Activated gamma-delta T cell (primary cell): ENCODE data around the gene UBD.

Experiments used
- DNase-seq: peaks from one replicate; lab custom pipeline; 2025; lab: John Stamatoyannopoulos, UW
- total RNA-seq, 2 donors: gene quantifications; one replicate each; lab custom pipeline; 2026; lab: John Stamatoyannopoulos, UW

Gene UBD
- 0 reads per million in 2 donors for total RNA-seq

GRCh38 chr6:29559524-29560287 is at the start of gene UBD:
Gene UBD, minus strand, starts transcription at chr6:29559732. Its CDS starts 31 bp downstream, at chr6:29559701.
- no peak for DNase-seq

- DNase-seq, result no peak
Observed at GRCh38 chr6:29608131-29608530, 48.6 kb upstream of the UBD start.

- no peak for DNase-seq
Observed at GRCh38 chr6:29603930-29604329, 44.4 kb upstream of the UBD start.

GRCh38 chr6:29603456-29603855 is 43.9 kb upstream of the UBD start:
- no peak for DNase-seq

- DNase-seq, result no peak
Observed at GRCh38 chr6:29602564-29603361, 43.2 kb upstream of the UBD start.

- no peak for DNase-seq
Observed at GRCh38 chr6:29598172-29598747, 38.7 kb upstream of the UBD start.

- DNase-seq, result no peak
Observed at GRCh38 chr6:29597184-29597583, 37.7 kb upstream of the UBD start.

GRCh38 chr6:29596381-29596900 is 36.9 kb upstream of the UBD start:
- no peak for DNase-seq

- DNase-seq, result no peak
Observed at GRCh38 chr6:29593199-29593855, 33.8 kb upstream of the UBD start.

- DNase-seq, result no peak
Observed at GRCh38 chr6:29591677-29592076, 32.1 kb upstream of the UBD start.

- no peak for DNase-seq
Observed at GRCh38 chr6:29590218-29590808, 30.8 kb upstream of the UBD start.

GRCh38 chr6:29589423-29590048 is 30.0 kb upstream of the UBD start:
- no peak for DNase-seq

- DNase-seq, result no peak
Observed at GRCh38 chr6:29584821-29585220, 25.3 kb upstream of the UBD start, which contains the start of gene OR2H2. Gene OR2H2, plus strand, starts transcription at chr6:29585121. Its CDS starts 2,824 bp downstream, at chr6:29587945.

GRCh38 chr6:29577544-29577943 is 18.0 kb upstream of the UBD start:
- DNase-seq, result no peak

GRCh38 chr6:29576056-29576455 is 16.5 kb upstream of the UBD start:
- DNase-seq, result no peak

- DNase-seq, result no peak
Observed at GRCh38 chr6:29567991-29568390, 8.5 kb upstream of the UBD start.

- no peak for DNase-seq
Observed at GRCh38 chr6:29567541-29567940, 8.0 kb upstream of the UBD start.

- DNase-seq, result no peak
Observed at GRCh38 chr6:29566856-29567255, 7.3 kb upstream of the UBD start.

GRCh38 chr6:29564875-29565274 is 5.3 kb upstream of the UBD start:
- no peak for DNase-seq

- DNase-seq, result no peak
Observed at GRCh38 chr6:29563435-29563965, 4.0 kb upstream of the UBD start.
